ENCODE results near the gene EYA2.

The EYA2 gene

GRCh38 chr20:47058236-47058635, 163.6 kb downstream of the EYA2 start:
- POLR2A ChIA-PET = no interaction called here
- no peak for DNase-seq (ENCODE audit: extremely low spot score)
- TF ChIP-seq LEF1 (IDR thresholded peaks at IDR 0.05; ENCODE audit: borderline replicate concordance) (no peak), FOXK2 (IDR thresholded peaks at IDR 0.05) (no peak), L3MBTL2 (conservative IDR thresholded peaks at IDR 0.05) (no peak), BHLHE40 (IDR thresholded peaks at IDR 0.05; ENCODE audit: borderline replicate concordance) (no peak), ZNF384 (IDR thresholded peaks at IDR 0.05) (no peak), CTBP1 (IDR thresholded peaks at IDR 0.05; ENCODE audit: borderline replicate concordance) (no peak), FOXA1 (IDR thresholded peaks at IDR 0.05) (no peak), TARDBP (IDR thresholded peaks at IDR 0.05) (no peak), HDGF (IDR thresholded peaks at IDR 0.05; ENCODE audit: borderline replicate concordance) (no peak)
- CTCF ChIA-PET = no interaction called here

GRCh38 chr20:47059536-47059935, 164.9 kb downstream of the EYA2 start:
- ChIA-PET CTCF (no interaction called here), POLR2A (no interaction called here)
- no peak for DNase-seq (ENCODE audit: extremely low spot score)
- TF ChIP-seq NFRKB (IDR thresholded peaks at IDR 0.05) = no peak
- no peak for TF ChIP-seq L3MBTL2 (conservative IDR thresholded peaks at IDR 0.05)
- TF ChIP-seq, protein P1, sequence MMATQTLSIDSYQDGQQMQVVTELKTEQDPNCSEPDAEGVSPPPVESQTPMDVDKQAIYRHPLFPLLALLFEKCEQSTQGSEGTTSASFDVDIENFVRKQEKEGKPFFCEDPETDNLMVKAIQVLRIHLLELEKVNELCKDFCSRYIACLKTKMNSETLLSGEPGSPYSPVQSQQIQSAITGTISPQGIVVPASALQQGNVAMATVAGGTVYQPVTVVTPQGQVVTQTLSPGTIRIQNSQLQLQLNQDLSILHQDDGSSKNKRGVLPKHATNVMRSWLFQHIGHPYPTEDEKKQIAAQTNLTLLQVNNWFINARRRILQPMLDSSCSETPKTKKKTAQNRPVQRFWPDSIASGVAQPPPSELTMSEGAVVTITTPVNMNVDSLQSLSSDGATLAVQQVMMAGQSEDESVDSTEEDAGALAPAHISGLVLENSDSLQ (IDR thresholded peaks at IDR 0.05) = no peak
- TF ChIP-seq SP1 (IDR thresholded peaks at IDR 0.05) = no peak
- TF ChIP-seq BHLHE40 (IDR thresholded peaks at IDR 0.05; ENCODE audit: borderline replicate concordance) = no peak
- TF ChIP-seq ZNF384 (IDR thresholded peaks at IDR 0.05) = no peak
- no peak for TF ChIP-seq TARDBP (IDR thresholded peaks at IDR 0.05)
- no peak for TF ChIP-seq ELF4 (IDR thresholded peaks at IDR 0.05)
- TF ChIP-seq LEF1 (IDR thresholded peaks at IDR 0.05; ENCODE audit: borderline replicate concordance) = no peak

DNA sequence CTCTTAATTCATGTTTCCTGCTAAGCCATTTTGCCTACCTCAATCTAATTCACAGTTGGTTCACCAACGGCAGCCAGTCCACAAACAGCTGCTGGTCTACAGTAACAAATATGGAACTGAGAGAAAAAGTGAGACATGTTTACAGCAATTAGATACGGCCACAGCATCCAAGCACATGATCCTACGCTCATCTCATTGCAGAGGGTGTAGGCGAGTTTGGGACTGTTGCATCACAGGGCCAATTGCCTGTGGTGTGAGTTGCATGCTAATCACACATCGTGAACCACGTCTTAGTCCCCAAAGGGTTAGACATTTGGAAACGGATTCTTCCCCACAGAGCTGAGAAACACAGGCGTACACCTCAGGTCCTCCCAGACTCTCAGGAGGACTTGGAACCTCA, 166.9 kb downstream of the EYA2 start:
- CTCF ChIA-PET = no interaction called here
- TF ChIP-seq L3MBTL2 (conservative IDR thresholded peaks at IDR 0.05) (no peak), TARDBP (IDR thresholded peaks at IDR 0.05) (no peak), BHLHE40 (IDR thresholded peaks at IDR 0.05; ENCODE audit: borderline replicate concordance) (no peak), LEF1 (IDR thresholded peaks at IDR 0.05; ENCODE audit: borderline replicate concordance) (no peak), NFRKB (IDR thresholded peaks at IDR 0.05) (no peak), ARNT (IDR thresholded peaks at IDR 0.05) (no peak), ELF4 (IDR thresholded peaks at IDR 0.05) (no peak), FOXA1 (IDR thresholded peaks at IDR 0.05) (no peak), SP1 (IDR thresholded peaks at IDR 0.05) (no peak), SUZ12 (IDR thresholded peaks at IDR 0.05) (no peak), ZNF384 (IDR thresholded peaks at IDR 0.05) (no peak), FOXK2 (IDR thresholded peaks at IDR 0.05) (no peak), HDGF (IDR thresholded peaks at IDR 0.05; ENCODE audit: borderline replicate concordance) (no peak)
- TF ChIP-seq, protein P1 (IDR thresholded peaks at IDR 0.05) = no peak
- POLR2A ChIA-PET = no interaction called here

GRCh38 chr20:47062226-47062890, 167.7 kb downstream of the EYA2 start:
- CTCF ChIA-PET = no interaction called here
- TF ChIP-seq SUZ12 (IDR thresholded peaks at IDR 0.05) (no peak), L3MBTL2 (conservative IDR thresholded peaks at IDR 0.05) (no peak), FOXA1 (IDR thresholded peaks at IDR 0.05) (no peak)
- POLR2A ChIA-PET = no interaction called here
- DNase-seq (ENCODE audit: extremely low spot score) = no peak

More for the DNA sequence above, 166.9 kb downstream of the EYA2 start:
- no peak for DNase-seq (ENCODE audit: extremely low spot score)

GRCh38 chr20:47063407-47063806, 168.8 kb downstream of the EYA2 start:
- TF ChIP-seq BHLHE40 (IDR thresholded peaks at IDR 0.05; ENCODE audit: borderline replicate concordance) (no peak), L3MBTL2 (conservative IDR thresholded peaks at IDR 0.05) (no peak), FOXM1 (IDR thresholded peaks at IDR 0.05; ENCODE audit: borderline replicate concordance) (no peak), FOXK2 (IDR thresholded peaks at IDR 0.05) (no peak)
- CTCF ChIA-PET = no interaction called here

DNA sequence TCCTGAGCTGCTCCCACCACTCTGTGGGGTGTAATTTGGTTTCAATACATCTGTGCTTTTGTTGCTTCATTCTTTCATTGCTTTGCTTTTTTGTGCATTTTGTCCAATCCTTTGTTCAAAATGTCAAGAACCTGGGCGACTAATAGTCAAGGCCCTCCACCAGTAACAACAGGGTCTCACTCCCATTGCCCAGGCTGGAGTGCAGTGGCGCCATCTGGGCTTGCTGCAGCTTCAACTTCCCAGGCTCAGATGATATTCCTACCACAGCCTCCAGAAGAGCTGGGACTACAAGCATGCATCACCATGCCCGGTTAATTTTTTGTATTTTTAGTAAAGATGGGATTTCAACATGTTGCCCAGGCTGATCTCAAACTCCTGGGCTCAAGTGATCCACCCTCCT, 169.2 kb downstream of the EYA2 start:
- no peak for DNase-seq (ENCODE audit: extremely low spot score)
- no peak for TF ChIP-seq L3MBTL2 (conservative IDR thresholded peaks at IDR 0.05)
- no peak for TF ChIP-seq ELF4 (IDR thresholded peaks at IDR 0.05)
- TF ChIP-seq LEF1 (IDR thresholded peaks at IDR 0.05; ENCODE audit: borderline replicate concordance) = no peak
- TF ChIP-seq FOXM1 (IDR thresholded peaks at IDR 0.05; ENCODE audit: borderline replicate concordance) = no peak
- TF ChIP-seq SP1 (IDR thresholded peaks at IDR 0.05) = no peak
- TF ChIP-seq SUZ12 (IDR thresholded peaks at IDR 0.05) = no peak
- no peak for TF ChIP-seq BHLHE40 (IDR thresholded peaks at IDR 0.05; ENCODE audit: borderline replicate concordance)
- TF ChIP-seq TARDBP (IDR thresholded peaks at IDR 0.05) = no peak
- no peak for TF ChIP-seq ZNF384 (IDR thresholded peaks at IDR 0.05)
- TF ChIP-seq FOXK2 (IDR thresholded peaks at IDR 0.05) = no peak
- TF ChIP-seq, protein P1 (IDR thresholded peaks at IDR 0.05) = no peak
- TF ChIP-seq FOXA1 (IDR thresholded peaks at IDR 0.05) = no peak
- no peak for TF ChIP-seq ARNT (IDR thresholded peaks at IDR 0.05)
- no peak for TF ChIP-seq HDGF (IDR thresholded peaks at IDR 0.05; ENCODE audit: borderline replicate concordance)
- TF ChIP-seq NFRKB (IDR thresholded peaks at IDR 0.05) = no peak
- TF ChIP-seq CTBP1 (IDR thresholded peaks at IDR 0.05; ENCODE audit: borderline replicate concordance) = no peak
- ChIA-PET POLR2A (no interaction called here), CTCF (no interaction called here)

More at GRCh38 chr20:47063407-47063806, 168.8 kb downstream of the EYA2 start:
- POLR2A ChIA-PET = no interaction called here
- DNase-seq (ENCODE audit: extremely low spot score) = no peak

Data from HEK293T (cell line).